Liver (tissue), 9 donors: ENCODE measurements around the gene GRAMD4. TPM values are rescaled to one million over a fixed set of nuclear protein-coding genes. Genes with fewer than 3 reads are reported as not detected.

Experiments used
- DNase-seq: peaks from one replicate; pipeline ENCODE4 v3.0.0-alpha.2; 2017; ENCODE audit warnings: low spot score
- H3K27ac ChIP-seq, 2 donors: one replicate each; pipeline ENCODE4 v1.7.0; 2013; ENCODE audit warnings: inconsistent platforms in 2 of 2, low read length in 2 of 2, control low read depth in 1 of 2, low read depth in 1 of 2, mild to moderate bottlenecking in 1 of 2
- H3K27me3 ChIP-seq, 4 donors: one replicate each; pipeline versions ENCODE4 v1.6.1 to v1.7.0; 2013; ENCODE audit warnings: low read length in 3 of 4, inconsistent platforms in 1 of 4, mild to moderate bottlenecking in 1 of 4, moderate library complexity in 1 of 4; ENCODE audit not compliant: control insufficient read depth in 4 of 4, insufficient read depth in 4 of 4
- H3K36me3 ChIP-seq, 4 donors: one replicate each; pipeline versions ENCODE4 v1.6.1 to v1.7.0; 2013; ENCODE audit warnings: low read length in 3 of 4, mild to moderate bottlenecking in 3 of 4, low read depth in 1 of 4, moderate library complexity in 1 of 4; ENCODE audit not compliant: control insufficient read depth in 4 of 4, insufficient read depth in 3 of 4
- H3K4me1 ChIP-seq, 4 donors: one replicate each; pipeline versions ENCODE4 v1.6.1 to v1.7.0; 2013; ENCODE audit warnings: low read length in 3 of 4, mild to moderate bottlenecking in 3 of 4, moderate library complexity in 1 of 4; ENCODE audit not compliant: control insufficient read depth in 4 of 4, insufficient read depth in 4 of 4
- H3K4me3 ChIP-seq, 3 donors: one replicate each; pipeline versions ENCODE4 v1.6.1 to v1.7.0; 2013; ENCODE audit warnings: low read length in 3 of 3, control low read depth in 1 of 3, low read depth in 1 of 3, mild to moderate bottlenecking in 1 of 3
- H3K9ac ChIP-seq, 2 donors: one replicate each; pipeline ENCODE4 v1.7.0; 2013; ENCODE audit warnings: low read length in 2 of 2, mild to moderate bottlenecking in 2 of 2, moderate library complexity in 2 of 2, control low read depth in 1 of 2, low read depth in 1 of 2
- H3K9me3 ChIP-seq, 4 donors: one replicate each; pipeline versions ENCODE4 v1.6.1 to v1.7.0; 2013; ENCODE audit warnings: low read length in 3 of 4; ENCODE audit not compliant: control insufficient read depth in 4 of 4
- ATF3 ChIP-seq: IDR thresholded peaks from 2 replicates; pipeline ENCODE4 v1.6.1; 2016; ENCODE audit warnings: antibody characterized with exemption
- CTCF ChIP-seq: fragments of 150-350 bp; IDR thresholded peaks from 2 replicates; pipeline ENCODE4 v1.5.1; 2017; ENCODE audit warnings: improper control_type of control experiment, low read depth, low read length; ENCODE audit not compliant: missing input control
- FOXA1 ChIP-seq: IDR thresholded peaks from 2 replicates; pipeline ENCODE4 v1.6.1; 2016; ENCODE audit warnings: antibody characterized with exemption
- FOXA2 ChIP-seq: IDR thresholded peaks from 2 replicates; pipeline ENCODE4 v1.6.1; 2016; ENCODE audit warnings: antibody characterized with exemption
- GABPA ChIP-seq, 2 donors: IDR thresholded peaks in 1 of 2; conservative IDR thresholded peaks in 1 of 2; 2 replicates each; pipeline ENCODE4 v1.6.1; 2016; ENCODE audit warnings: antibody characterized with exemption in 2 of 2, mild to moderate bottlenecking in 1 of 2, moderate library complexity in 1 of 2
- HNF4A ChIP-seq, 2 donors: conservative IDR thresholded peaks; 2 replicates each; pipeline ENCODE4 v1.6.1; 2016; ENCODE audit warnings: antibody characterized with exemption in 2 of 2, mild to moderate bottlenecking in 2 of 2
- HNF4G ChIP-seq: IDR thresholded peaks from 2 replicates; pipeline ENCODE4 v1.6.1; 2016; ENCODE audit warnings: antibody characterized with exemption
- NR2F2 ChIP-seq: IDR thresholded peaks from 2 replicates; pipeline ENCODE4 v1.6.1; 2016; ENCODE audit warnings: antibody characterized with exemption
- YY1 ChIP-seq: IDR thresholded peaks from 2 replicates; pipeline ENCODE4 v1.6.1; 2016; ENCODE audit warnings: antibody characterized with exemption, mild to moderate bottlenecking
- WGBS: extraction: QIAGEN DNeasy Blood & Tissue Kit; methylation state at CpG from one replicate; pipeline ENCODE4 v1.1.7; 2013; 5-methylcytosine and 5-hydroxymethylcytosine counted together
- polyA plus RNA-seq, 2 donors: library from polyadenylated mRNA; stranded (reverse) in 1 of 2; unstranded in 1 of 2; fragments of 200-250 nt in 1 of 2; fragments of >200 nt in 1 of 2; fragmentation: Nextera tagmentation in 1 of 2; extraction: Ambion mirVana in 1 of 2; gene quantifications; one replicate each; pipeline versions ENCODE4 v1.2.1 to v1.2.3, GENCODE V29; 2013 to 2015
- total RNA-seq, 2 donors: library from RNA; depleted of rRNA; stranded (reverse); fragments of >200 nt; gene quantifications; one replicate each; pipeline ENCODE4 v1.2.3, GENCODE V29; 2014
- TF ChIP-seq, protein P1 (sequence below): IDR thresholded peaks from 2 replicates; pipeline ENCODE4 v1.6.1; 2016; ENCODE audit warnings: antibody characterized with exemption
- TF ChIP-seq, protein P2 (sequence below): IDR thresholded peaks from 2 replicates; pipeline ENCODE4 v1.6.1; 2016; ENCODE audit warnings: antibody characterized with exemption, mild to moderate bottlenecking
- TF ChIP-seq, protein P3 (sequence below): IDR thresholded peaks from 2 replicates; pipeline ENCODE4 v1.6.1; 2016; ENCODE audit warnings: antibody characterized with exemption
- donor health status: healthy.
- donor health status: healthy.
- donor health status: healthy.
- donor health status: healthy.
- donor health status: healthy.

The GRAMD4 gene
- total and polyA plus RNA-seq, 4 donors, result 2.7 to 53.5 (median 21.6) TPM

DNA sequence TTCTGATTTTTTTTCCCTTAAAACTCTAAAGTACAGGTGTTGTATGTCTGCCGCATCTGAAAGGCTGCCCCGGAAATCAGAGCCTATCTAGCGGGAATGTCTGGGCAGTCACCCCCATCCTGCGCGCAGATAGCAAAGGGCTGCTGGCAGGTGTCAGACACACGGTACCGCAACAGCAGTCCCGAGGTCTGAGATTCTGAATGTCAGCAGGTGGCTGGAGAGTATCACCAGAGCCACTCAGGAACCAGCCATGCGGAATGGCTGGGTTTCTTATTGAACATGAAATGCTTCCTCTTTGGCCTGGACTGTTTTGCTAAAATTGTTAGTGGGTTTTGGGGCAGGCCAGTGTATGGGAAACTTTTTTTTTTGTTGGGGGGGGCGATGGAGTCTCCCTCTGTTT is 64.5 kb downstream of the GRAMD4 start (continued):
- TF ChIP-seq, protein P1, sequence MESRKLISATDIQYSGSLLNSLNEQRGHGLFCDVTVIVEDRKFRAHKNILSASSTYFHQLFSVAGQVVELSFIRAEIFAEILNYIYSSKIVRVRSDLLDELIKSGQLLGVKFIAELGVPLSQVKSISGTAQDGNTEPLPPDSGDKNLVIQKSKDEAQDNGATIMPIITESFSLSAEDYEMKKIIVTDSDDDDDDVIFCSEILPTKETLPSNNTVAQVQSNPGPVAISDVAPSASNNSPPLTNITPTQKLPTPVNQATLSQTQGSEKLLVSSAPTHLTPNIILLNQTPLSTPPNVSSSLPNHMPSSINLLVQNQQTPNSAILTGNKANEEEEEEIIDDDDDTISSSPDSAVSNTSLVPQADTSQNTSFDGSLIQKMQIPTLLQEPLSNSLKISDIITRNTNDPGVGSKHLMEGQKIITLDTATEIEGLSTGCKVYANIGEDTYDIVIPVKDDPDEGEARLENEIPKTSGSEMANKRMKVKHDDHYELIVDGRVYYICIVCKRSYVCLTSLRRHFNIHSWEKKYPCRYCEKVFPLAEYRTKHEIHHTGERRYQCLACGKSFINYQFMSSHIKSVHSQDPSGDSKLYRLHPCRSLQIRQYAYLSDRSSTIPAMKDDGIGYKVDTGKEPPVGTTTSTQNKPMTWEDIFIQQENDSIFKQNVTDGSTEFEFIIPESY, result no peak
- no peak for TF ChIP-seq NR2F2
- TF ChIP-seq YY1, result no peak
- no peak for TF ChIP-seq CTCF
- no peak for TF ChIP-seq HNF4G

DNA sequence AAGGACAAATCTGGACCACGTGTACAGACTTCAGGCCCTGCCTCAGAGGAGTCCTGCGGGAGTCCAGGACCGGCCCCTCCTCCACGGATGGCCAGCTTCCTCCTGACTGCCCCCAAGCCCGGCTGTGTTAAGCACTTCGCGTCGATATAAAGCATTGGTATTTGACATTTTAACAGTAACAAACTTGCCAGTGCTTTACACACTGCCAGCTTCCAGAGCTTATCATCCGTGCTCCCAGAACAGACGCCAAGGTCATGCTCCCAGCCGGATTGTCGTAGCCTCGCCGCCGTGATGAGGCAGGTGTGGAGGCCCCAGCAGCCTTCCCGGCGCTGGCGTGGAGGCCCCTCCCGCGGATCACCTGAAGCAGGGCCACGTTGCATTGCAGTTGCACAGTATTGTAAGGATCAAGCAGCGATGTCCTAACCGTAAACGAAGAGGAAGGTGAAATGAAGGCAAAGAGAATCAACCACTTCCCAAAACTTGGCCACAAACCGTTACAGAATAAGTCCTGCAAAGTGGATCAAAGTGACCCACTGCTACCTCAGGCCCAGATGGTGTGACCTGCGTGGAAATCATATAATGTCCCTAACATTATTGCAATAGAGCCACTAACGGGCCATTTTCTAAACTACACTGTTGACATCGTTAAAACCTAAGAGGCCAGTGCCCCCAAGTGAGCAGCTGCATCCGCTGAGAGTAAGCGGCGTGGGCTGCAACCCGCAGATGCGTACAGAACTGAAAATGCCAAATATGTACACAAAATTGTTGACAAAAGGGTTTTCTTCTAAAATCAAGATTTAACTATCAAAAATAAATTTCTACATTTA is 66.2 kb downstream of the GRAMD4 start:
- DNase-seq, result no peak
- WGBS, result 81% methylated on average over 33 of the region's 33 CpGs
- peaks cover 18 to 44% (median 26%) of the 10 kb centered on the region in 4 donors for H3K36me3 ChIP-seq
- no peak for TF ChIP-seq GABPA (IDR thresholded peaks at IDR 0.05 in 1 of 2, conservative IDR thresholded peaks at IDR 0.05 in 1 of 2)
- TF ChIP-seq HNF4A (conservative IDR thresholded peaks at IDR 0.05), result no peak
- TF ChIP-seq, protein P2, sequence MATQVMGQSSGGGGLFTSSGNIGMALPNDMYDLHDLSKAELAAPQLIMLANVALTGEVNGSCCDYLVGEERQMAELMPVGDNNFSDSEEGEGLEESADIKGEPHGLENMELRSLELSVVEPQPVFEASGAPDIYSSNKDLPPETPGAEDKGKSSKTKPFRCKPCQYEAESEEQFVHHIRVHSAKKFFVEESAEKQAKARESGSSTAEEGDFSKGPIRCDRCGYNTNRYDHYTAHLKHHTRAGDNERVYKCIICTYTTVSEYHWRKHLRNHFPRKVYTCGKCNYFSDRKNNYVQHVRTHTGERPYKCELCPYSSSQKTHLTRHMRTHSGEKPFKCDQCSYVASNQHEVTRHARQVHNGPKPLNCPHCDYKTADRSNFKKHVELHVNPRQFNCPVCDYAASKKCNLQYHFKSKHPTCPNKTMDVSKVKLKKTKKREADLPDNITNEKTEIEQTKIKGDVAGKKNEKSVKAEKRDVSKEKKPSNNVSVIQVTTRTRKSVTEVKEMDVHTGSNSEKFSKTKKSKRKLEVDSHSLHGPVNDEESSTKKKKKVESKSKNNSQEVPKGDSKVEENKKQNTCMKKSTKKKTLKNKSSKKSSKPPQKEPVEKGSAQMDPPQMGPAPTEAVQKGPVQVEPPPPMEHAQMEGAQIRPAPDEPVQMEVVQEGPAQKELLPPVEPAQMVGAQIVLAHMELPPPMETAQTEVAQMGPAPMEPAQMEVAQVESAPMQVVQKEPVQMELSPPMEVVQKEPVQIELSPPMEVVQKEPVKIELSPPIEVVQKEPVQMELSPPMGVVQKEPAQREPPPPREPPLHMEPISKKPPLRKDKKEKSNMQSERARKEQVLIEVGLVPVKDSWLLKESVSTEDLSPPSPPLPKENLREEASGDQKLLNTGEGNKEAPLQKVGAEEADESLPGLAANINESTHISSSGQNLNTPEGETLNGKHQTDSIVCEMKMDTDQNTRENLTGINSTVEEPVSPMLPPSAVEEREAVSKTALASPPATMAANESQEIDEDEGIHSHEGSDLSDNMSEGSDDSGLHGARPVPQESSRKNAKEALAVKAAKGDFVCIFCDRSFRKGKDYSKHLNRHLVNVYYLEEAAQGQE, result no peak
- TF ChIP-seq FOXA2, result no peak
- TF ChIP-seq, protein P3, sequence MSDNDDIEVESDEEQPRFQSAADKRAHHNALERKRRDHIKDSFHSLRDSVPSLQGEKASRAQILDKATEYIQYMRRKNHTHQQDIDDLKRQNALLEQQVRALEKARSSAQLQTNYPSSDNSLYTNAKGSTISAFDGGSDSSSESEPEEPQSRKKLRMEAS, result no peak
- TF ChIP-seq ATF3, result no peak
- no peak for TF ChIP-seq FOXA1
- H3K9me3 ChIP-seq, result no peaks in the 10 kb centered on the region
- H3K4me1 ChIP-seq, result no peaks in the 10 kb centered on the region
- no peak overlapping the region for H3K4me3 ChIP-seq
- no peaks in the 10 kb centered on the region for H3K27me3 ChIP-seq
- H3K9ac ChIP-seq, result no peak overlapping the region
- H3K27ac ChIP-seq, result no peak overlapping the region
